HG03045 (cell line): ENCODE results near the gene SLC32A1.

Experiments used
- ATAC-seq: cut with Tn5 transposase; IDR thresholded peaks from one replicate; pipeline ENCODE4 v1.9.1; 2021; ENCODE audit warnings: mild to moderate bottlenecking, moderate library complexity; ENCODE audit not compliant: unreplicated experiment

Gene SLC32A1, protein sequence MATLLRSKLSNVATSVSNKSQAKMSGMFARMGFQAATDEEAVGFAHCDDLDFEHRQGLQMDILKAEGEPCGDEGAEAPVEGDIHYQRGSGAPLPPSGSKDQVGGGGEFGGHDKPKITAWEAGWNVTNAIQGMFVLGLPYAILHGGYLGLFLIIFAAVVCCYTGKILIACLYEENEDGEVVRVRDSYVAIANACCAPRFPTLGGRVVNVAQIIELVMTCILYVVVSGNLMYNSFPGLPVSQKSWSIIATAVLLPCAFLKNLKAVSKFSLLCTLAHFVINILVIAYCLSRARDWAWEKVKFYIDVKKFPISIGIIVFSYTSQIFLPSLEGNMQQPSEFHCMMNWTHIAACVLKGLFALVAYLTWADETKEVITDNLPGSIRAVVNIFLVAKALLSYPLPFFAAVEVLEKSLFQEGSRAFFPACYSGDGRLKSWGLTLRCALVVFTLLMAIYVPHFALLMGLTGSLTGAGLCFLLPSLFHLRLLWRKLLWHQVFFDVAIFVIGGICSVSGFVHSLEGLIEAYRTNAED

DNA sequence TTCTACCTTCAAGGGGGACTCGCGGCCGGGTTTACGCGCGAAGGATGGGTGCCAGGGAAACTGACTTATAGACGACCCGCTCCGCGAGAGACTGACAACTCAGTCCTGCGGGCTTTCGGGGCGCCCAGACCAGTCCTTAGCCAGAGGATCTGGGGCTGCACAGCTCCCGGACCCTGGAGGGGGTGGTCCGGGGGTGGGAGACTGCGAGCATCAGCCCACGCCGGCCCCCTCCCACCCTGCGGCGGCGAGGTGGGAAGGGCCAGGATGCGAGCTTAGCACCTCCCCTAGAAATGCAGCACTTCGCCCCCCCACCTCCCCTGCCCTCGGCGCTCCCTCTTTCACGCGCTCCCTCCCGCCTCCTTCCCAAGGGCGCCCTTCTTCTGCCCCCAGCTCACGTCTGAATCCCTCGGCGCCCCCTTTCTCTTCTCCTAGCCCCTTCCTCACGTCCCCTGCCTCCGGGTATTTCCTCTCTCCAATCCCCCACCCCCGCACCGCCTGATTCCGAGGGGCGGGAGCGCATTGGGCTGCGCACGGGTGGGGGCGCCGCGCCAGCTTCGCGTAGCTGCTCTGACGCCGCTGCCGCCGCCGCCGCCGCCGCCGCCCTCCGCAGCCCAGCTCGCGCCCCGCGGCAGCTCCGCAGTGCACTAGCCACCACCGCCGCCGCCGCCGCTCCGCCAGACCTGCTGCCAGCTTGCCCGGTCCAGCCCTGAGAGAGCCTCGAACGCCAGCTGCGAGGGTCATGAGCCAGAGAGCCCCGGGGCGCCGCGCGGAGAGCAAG, at the start of gene SLC32A1:
TSS of gene SLC32A1 (plus strand) at position 639 of the 778 bp plus-strand sequence. CDS start 239 bp downstream, outside the sequence.
- no peak for ATAC-seq

DNA sequence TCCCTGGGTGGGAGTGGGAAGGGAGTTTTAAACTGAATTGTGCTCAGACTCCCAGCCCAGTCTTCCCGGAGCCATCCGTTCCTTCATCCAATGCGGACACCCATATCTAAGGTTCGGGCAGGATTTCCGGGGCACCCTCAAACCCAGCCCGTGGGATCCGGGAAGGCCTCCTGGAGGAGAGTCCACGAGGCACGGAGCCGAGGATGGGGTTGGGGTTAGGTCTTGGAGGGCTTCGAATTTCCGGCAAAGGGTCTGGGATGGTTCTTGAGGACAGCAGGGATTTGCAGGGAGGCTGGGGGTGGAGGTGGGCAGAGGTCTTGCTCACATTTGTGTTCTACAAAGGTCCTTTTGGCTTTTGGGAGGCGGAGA, 49.5 kb upstream of the SLC32A1 start:
- ATAC-seq = no peak

DNA sequence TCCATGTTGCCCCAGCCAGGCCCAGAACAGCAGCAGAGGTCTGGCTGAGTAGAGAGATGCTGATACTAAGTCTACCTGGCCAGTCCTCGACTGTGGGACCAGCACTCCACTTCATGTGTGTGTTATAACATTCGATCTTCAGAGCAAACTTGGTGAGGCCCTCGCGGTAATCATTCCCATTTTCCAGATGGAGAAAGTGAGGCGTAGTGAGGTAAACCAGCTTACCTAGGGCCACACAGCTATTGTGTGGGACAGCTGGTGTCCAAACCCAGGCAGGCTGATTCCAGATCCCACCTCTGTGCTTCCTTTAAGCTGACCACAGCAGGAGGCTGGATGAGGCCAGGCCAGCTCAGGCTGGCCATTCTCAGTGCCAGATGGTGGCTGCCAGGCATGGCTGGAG, 47.7 kb upstream of the SLC32A1 start:
- ATAC-seq = no peak

DNA sequence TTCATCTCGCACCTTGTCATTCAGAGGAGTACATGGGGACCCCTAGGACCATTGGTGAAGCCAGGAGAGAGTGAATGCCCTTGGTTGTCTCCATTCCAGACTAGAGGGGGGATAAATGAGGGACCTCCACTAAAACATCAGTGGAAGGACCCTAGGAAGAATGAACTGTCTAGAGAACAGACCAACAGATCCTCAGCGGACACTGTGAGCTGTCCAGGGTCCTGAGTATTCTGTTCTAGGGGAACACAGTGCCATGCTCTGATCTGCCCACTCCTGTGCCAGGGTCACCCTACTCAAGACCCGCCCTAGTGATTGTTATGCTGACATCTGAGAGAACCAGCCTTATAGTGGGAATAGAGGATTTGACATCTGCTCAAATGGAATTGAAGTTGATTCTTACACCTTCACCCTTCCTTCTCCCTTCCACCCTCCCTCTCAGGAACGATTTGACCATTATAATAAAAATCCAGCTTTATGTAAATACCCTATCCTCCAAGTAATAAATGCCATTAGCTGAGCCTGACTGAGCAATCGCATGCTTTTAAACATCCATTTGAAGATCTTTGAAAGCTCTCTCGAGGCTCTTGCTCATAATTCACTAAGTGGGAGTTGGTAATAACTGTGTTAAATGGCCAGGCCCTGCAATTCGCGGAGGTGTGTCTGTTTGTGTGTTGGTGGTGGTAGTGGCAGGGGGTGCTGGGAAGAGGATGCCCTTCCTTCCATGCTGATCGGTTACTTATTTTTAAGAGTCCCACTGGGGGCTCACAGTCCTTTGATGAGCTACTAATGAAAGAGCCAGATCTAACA, 43.6 kb upstream of the SLC32A1 start:
- ATAC-seq = no peak

DNA sequence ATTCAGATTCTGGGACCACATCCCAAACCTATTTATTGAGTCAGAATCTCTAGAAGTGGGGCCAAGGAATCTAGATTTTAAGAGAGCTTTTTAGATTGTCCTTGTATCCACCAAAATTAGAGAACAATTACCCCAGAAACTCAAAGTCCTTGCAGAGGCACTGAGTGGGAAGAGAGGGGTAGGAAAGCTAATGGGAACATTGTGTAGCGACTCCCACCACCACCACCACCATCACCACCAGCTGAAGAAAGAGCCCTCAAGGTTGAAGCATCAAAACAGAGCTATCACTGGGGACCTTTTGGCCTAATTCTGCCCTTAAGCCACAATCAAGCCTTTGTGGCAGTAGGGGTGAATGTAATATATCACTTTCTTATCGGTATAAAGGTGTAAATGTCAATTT, 39.0 kb upstream of the SLC32A1 start:
- ATAC-seq = no peak

DNA sequence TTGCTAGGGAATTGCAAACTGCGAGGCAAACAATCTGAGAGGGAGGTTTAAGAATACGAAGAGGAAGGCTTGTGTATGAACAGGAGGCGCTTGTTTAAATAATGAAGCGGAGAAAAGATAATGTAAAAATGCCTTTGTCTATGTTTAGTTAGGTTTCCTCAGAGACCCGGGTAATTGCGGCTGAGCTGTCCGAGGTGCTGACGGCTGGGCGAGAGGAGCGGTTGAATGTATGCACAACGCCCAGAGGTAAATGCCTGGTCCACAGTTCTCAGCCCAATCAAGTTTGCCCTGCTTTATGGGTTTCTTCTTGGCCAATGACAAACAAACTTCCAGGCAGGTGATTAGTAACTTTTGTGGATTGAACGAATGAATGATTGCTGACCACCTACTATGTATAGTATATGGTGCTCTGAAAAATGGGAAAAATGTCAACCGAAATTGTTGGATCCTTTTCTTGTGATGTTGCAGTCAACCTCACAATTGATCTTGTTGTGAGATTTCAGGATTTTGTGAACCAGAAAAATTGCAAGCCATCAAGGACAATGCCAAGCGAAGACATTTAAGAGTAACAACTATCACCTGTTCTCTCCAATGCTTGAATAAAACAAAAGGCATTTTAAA, 38.3 kb upstream of the SLC32A1 start:
- no peak for ATAC-seq

DNA sequence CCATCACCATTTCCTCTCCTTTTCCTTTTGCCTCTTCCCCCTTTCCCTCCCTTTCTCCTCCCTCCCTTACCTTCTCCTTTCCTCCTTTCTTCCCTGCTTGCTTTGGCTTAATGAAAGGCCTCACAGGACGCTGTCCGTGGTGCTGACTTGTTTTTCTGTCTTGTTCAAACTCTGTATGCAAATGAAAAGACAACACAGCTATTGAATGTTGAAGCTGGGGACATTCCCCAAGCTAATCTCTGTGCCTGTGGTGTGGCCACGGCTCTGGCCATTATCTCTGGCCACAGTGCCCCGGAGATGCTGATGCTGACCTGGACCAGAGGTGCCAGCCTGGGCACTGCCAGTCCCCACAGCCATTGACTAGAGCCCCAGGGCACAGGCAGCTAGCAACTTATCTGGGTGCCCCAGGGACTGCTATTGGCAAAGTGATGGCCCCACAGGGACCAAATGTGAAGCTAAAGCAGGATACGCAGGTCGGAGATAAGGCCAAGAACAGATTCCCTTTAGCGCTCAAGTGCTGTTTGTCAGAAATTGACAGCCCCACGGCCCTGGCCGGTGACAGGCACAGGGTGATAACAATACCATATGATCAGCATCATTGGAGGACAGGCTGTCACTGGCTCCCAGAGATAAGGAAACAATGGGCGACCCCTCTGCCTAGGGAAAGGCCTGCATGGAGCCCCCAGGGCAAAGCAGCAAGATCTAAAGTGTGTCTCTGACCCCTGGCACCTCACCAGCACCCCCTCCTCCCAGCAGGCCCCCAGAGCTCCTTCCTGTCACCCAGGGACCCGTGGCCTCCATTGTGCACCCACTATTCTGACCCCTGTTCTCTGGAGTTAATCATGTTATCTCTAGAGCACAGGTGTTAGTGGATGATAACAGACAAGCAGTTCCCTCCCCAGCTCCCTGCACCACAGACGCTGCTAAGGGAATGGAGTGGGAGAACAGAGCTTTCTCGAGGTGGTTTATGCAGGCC, 31.6 kb upstream of the SLC32A1 start:
- ATAC-seq = no peak

DNA sequence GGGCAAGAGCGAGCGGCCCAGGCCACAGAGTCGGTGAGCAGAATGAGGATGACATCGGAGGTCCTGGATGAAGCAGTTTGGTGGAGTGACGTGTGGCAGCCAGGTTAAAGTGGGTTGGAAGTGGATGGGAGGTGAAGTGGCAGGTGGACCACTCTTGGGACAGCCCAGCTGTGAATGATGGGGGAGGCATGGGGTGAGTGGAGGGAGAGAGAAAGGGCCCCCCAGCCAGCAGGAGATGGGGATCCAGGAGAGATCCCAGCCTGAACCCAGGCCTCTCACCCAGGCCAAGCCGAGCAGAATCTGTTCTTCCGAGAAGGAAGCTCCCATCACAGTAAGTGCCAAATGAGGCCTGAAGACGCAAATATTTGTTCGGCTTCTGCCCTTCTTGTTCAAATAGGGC, 27.0 kb upstream of the SLC32A1 start:
- no peak for ATAC-seq

DNA sequence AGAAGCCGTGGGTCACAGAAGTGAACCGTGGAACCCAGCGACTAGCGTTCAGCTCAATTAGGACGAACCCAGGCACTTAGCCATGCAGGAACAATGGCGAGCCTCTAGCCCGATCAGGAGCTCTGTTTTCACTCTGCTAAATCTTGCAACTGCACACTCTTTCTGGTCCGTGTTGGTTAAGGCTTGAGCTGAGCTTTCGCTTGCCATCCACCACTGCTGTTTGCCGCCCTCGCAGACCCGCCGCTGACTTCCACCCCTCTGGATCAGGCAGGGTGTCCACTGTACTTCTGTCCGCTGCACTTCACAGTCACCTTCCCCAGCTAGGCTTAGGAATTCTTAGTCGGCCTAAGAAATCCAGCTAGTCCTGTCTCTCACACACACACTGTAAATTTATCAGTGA, 25.7 kb upstream of the SLC32A1 start:
- no peak for ATAC-seq

DNA sequence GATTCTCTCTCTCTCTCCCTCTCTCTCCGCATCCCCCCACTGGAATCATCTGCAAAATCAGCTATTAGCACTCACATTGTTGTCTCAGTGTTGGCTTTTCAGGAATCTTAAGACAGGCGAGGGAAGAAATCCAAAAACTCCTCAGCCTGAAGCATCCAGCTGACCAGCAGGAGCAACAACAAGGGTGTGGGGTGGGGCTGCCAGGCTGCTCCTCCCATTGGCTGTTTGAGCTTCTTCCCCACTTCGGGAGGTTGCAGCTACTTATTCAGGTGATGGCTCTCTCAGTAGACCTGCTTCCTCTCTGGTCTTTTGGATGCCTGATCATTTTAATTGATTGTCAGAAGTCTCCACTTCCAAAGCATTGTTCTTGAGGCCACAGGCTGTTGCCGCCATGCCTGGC, 24.1 kb upstream of the SLC32A1 start:
- ATAC-seq = no peak

DNA sequence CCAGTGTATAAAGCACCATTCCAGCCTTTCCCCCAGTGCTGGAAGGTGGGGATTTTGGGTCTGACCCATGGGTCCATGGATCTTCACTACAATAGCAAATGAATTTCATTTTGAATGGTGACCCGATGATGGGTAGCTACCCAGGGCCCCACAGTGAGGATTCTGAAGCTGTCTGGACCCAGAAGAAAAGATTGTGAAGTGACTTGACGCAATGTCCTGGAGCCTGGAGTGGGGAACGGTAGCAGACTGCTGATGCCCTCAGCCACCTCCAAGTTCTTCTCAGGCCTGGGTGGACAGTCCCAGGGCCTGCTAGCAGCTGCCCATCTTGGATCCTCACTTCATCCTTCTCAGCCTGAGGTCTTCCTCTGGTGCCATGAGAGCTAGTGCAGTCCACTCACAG, 23.4 kb upstream of the SLC32A1 start:
- ATAC-seq = no peak

DNA sequence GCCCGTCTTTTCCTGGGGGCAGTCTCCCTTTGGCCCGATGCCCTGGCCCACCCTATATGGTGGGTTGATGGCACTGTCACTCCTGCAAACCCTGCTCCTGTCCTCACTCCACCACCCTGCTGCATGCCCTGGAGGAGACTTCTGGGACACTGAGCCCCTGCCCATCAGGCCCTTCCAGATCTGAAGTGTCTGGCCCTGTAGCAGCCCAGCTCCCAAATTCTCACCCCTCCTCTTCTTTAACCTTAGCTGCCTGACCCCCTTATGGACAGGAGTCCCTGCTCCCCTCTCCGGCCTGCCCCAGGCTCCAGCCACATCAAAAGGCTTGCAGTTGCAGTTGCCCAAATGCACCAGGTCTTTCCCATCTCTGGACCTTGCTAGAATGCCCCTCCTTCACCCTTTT, 20.8 kb upstream of the SLC32A1 start:
- ATAC-seq = no peak

DNA sequence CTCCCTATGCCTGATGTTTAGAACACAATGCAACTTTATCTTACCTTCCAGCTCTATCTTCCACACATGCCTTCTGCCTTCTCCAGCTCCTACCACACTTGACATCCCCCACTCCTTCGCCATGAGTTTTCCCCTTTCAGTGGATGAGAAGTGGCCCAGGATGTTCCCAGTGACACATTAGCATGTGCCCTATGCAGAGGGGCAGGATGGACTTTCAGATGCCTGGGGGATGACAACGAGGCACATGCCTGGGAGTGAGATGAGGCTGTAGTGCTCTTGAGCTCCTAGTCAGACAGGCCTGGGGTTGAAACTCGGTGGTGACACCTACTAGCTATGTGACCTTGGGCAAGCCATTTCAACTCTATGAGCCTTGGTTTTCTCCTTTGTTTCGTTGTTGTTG, 20.1 kb upstream of the SLC32A1 start:
- no peak for ATAC-seq

DNA sequence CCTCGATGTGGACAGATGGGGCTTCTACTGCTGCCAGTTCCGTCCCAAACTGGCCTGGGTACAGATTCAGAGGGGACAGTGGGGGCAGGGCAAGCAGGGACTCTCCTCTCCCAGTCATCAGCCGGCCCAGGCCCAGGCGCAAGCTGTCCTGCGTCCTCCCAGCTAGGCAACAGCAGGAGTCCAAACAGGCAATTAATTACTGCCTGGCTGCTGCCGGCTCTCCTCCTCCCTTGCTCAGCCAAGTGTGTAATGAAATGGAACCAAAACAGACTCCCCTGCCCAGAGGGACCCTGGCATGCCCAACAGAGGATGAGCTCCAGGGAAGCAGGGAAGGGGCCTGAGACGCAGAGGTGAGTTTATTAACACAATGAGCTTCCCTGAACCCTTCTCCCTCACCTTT, 17.8 kb upstream of the SLC32A1 start:
- no peak for ATAC-seq

DNA sequence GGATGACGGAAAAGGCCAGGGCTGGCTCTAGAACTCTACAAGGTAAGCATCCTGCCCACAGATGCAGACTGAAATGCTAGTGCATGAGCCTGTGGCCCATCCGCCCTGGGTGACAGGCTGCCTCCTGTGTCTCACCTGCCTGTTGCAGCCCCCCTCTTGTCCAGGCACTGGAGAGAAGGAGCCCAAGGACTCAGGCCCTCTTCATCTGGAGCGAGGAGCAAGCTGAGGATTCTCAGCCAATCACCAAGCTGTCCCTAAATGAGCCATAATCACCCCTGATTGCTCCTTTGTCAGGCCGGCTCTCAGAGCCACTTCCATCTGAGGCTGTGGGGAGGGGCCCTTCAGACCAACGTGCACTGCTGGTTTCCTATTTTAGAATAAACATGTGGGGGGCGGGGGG, 10.0 kb upstream of the SLC32A1 start:
- ATAC-seq = no peak

DNA sequence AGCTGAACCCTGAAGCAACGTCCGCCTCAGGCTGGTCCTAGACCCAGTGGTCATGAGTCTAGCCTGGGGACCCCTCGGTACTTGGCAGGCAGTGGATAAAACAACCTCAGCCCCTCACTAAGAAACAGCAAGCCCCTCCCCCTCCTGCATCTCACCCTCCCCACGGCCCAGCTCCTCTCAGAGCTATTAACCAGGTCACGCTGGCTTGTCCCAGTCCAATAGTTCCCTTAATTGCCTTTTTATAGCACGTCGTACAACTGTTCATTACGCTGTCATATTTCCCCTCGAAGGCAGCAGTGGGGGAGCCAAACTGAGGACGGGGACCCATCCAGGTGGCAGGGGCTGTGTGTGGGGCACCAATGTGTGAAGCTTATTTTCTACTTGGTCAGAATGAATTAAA, 8.6 kb upstream of the SLC32A1 start:
- no peak for ATAC-seq

DNA sequence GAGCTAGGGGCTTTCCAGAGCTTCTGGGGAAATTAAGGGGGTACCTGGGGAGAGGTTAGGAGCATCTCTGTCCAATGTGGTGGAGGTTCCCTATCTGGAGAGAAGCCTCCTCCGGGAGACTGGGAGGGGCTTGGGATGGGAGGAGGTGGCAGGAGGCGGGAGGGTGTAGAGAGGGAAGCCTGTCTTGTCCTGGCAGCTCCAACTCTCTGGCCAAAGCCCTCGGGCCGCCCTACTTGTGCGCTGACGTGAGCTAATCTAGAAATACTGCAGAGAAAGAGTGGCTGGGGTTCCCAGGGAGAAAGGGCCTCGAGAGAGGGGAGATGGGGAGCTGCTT, 1.6 kb upstream of the SLC32A1 start:
- ATAC-seq = no peak

DNA sequence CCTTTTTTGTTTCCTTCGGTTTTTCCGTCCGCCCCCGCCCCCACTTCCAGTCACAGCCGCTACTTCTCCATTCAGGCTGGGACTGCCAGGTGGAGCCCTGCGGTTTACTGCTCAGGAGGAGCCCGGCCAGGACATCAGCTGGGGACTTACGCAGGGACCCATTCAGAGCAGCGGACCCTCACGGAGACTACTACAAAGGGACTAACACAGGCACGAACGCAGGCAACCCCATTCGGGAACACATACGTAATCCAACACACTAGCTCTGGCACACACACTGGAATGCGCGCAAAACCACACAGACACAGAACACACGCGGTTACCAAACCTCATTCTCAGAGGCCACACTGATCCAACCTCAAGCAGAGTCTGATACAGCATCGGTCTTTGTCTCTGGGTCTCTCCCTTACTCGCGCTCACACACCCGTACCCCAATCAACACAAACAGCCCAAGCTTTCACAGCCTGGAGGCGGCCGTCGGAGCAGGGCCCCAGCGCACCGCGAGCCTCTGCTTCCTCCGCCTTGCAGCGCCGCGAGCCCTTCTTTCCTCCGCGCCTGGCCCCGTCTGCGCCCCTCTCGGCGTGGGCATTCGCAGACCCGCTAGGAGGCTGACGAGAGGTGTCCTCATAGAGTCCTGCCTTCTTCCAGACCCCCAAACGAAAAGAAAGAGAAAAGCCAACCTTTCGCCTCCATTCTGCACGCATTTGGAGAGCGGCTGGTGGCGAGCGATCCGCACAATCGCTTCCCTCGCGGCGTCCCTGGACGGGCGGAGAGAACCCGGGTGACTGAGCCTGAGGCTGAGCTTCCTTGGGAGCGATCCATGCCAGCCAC, 1.1 kb upstream of the SLC32A1 start:
- no peak for ATAC-seq

DNA sequence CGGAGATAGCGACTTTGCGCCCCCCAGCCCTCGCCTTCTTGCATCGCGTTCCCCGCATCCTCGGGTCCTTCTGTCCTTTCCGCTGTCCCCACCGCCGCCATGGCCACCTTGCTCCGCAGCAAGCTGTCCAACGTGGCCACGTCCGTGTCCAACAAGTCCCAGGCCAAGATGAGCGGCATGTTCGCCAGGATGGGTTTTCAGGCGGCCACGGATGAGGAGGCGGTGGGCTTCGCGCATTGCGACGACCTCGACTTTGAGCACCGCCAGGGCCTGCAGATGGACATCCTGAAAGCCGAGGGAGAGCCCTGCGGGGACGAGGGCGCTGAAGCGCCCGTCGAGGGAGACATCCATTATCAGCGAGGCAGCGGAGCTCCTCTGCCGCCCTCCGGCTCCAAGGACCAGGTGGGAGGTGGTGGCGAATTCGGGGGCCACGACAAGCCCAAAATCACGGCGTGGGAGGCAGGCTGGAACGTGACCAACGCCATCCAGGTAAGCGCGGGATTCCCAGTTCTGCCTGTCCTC, 401 bp downstream of the SLC32A1 start:
- no peak for ATAC-seq
